ENCODE data around the gene ANKRD44. TPM values are rescaled to one million over a fixed set of nuclear protein-coding genes. Genes with fewer than 3 reads are reported as not detected.

Gene ANKRD44
- total and polyA plus RNA-seq, 2 of the 8 experiments (the other 6 are each of a cell fraction or from before 2014, with no cell fraction given), result 1.2 to 1.3 TPM

DNA sequence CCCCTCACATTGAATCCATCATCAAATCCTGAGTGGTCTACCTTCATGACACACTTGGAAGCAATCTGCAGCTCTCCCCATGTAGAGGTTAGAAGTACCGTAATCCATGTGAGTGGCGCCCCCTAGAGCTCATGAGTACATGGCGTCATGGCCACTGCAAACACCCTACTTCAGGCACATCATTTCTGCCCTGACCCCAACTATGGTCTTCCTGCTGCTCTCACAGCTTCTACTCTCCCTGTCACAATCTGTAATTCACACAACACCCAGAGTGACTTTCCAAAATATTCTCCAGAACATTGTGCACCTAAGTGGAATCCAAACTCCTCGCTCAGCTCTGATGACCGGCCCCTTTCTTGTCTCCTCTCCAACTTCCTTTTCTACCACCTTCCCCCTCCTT, 141.9 kb downstream of the ANKRD44 start (continued):
- TF ChIP-seq CHD1 (IDR thresholded peaks at IDR 0.05; ENCODE audit: low read depth, low read length) (no peak), PHF8 (conservative IDR thresholded peaks at IDR 0.05; ENCODE audit: low read depth, low read length) (no peak), BRCA1 (IDR thresholded peaks at IDR 0.05; ENCODE audit: low read depth, low read length) (no peak), CBX8 (IDR thresholded peaks at IDR 0.05; ENCODE audit: borderline replicate concordance, low read depth, low read length) (no peak), RNF2 (IDR thresholded peaks at IDR 0.05; ENCODE audit: borderline replicate concordance, low read depth, low read length, missing control alignments, poor library complexity, severe bottlenecking) (no peak), SIX5 (IDR thresholded peaks at IDR 0.05; ENCODE audit: low read depth, low read length) (no peak), KDM4A (IDR thresholded peaks at IDR 0.05; ENCODE audit: low read depth, low read length, severe bottlenecking) (no peak), NRF1 (IDR thresholded peaks at IDR 0.05; ENCODE audit: low read depth, low read length) (no peak), POU5F1 (IDR thresholded peaks at IDR 0.05; ENCODE audit: low read depth, low read length) (no peak), JUND (IDR thresholded peaks at IDR 0.05; ENCODE audit: low read length) (0 out of 2 replicates have a peak, but pooled peaks have one; percentile 16), CTBP2 (IDR thresholded peaks at IDR 0.05; ENCODE audit: borderline replicate concordance, insufficient read depth, insufficient read length, low read length) (no peak), RAD21 (IDR thresholded peaks at IDR 0.05 in 1 of 2, conservative IDR thresholded peaks at IDR 0.05 in 1 of 2; ENCODE audit: low read depth in 2 of 2, low read length in 2 of 2) (peak; percentile 90 to 92)
- TF ChIP-seq, protein P1, sequence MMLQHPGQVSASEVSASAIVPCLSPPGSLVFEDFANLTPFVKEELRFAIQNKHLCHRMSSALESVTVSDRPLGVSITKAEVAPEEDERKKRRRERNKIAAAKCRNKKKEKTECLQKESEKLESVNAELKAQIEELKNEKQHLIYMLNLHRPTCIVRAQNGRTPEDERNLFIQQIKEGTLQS (IDR thresholded peaks at IDR 0.05; ENCODE audit: insufficient read depth, low read depth, low read length), result no peak

Measured in H1 (cell line).